SW480 (cell line): Measurements from ENCODE around the gene HSFY2.
"Not testable (repeated sequence)": the region's sequence is repeated elsewhere in the genome, so short reads cannot be mapped to it uniquely, and the experiment has no call there.

Source experiments
- DNase-seq: peaks from one replicate; pipeline ENCODE4 v3.0.0-alpha.2; 2016; ENCODE audit warnings: low spot score

HSFY2 gene

GRCh38 chrY:18773635-18774034, at the start of gene HSFY2:
TSS of gene HSFY2 (minus strand) at chrY:18773735. CDS start at chrY:18773618, 117 bp downstream.
- DNase-seq = not testable (repeated sequence)

- DNase-seq = not testable (repeated sequence)
These were observed 42.2 kb upstream of the HSFY2 start for GRCh38 chrY:18815751-18816150.

GRCh38 chrY:18788757-18789406, 15.3 kb upstream of the HSFY2 start:
- not testable (repeated sequence) for DNase-seq

- not testable (repeated sequence) for DNase-seq
These were observed 19.5 kb downstream of the HSFY2 start for GRCh38 chrY:18754077-18754476.

- not testable (repeated sequence) for DNase-seq
These were observed 20.3 kb downstream of the HSFY2 start for GRCh38 chrY:18753133-18753815.

GRCh38 chrY:18723714-18724113, 49.8 kb downstream of the HSFY2 start:
- not testable (repeated sequence) for DNase-seq
